Fibroblast of peridontal ligament (primary cell): ENCODE data around the gene RPS6KA4.

ENCODE experiments used
- DNase-seq: peaks from one replicate; pipeline ENCODE4 v3.0.0-alpha.2; 2010; ENCODE audit errors: extremely low read depth

Gene RPS6KA4

DNA sequence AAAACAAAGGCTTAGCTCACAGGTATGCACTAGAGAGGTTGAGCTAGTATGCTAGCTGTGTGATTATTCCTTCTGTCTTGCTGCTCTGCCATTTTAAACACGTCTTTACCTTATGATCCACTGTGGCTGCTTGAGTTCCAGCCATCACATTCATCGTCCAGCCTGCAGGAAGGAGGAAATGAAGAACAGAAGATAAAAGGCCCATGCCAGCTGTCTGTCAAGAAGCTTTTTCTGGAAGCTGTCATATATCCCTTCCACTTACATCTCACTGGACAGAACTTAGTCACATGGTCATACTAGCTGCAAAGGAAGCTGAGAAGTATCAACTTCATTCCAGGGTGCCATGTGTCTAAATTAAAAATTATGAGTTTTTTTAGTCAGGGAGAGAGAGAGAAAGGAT is 31.6 kb upstream of the RPS6KA4 start:
- no peak for DNase-seq

DNA sequence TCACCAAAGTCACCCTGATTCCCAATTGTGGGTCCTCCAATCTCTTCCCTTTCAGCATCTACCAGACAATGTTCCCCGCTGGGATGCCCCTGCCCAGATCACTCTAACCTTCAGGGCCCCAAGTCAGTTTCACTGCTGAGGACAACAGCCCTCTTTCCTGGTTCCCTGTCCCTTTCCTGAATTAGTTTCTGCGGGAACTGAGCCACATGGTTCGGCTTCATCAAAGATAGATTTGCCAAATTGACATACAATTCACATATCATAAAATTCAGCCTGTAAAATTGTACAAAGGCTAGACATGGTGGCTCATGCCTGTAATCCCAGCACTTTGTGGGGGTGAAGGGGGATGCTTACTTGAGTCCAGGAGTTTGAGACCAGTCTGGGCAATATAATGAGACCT is 31.0 kb upstream of the RPS6KA4 start:
- DNase-seq = no peak

DNA sequence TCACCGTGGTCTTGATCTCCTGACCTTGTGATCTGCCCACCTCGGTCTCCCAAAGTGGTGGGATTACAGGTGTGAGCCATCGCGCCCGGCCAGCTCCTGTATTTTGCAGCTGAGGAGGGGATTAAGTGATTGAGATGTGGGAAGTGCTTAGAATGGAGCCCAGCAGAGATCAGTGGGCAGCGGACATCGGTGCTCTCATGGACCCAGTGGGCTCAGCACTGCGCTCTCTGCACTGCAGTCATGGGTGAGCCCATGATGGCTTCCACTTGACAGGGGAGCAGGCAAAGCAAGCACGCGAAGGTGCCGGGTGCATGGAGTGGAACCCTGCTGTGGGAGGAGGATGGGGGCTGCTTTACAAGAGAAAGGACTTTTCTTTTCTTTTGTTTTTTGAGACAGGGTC is 28.1 kb upstream of the RPS6KA4 start:
- no peak for DNase-seq

GRCh38 chr11:64331569-64332371 is 27.2 kb upstream of the RPS6KA4 start:
- DNase-seq = peak; percentile 90

DNA sequence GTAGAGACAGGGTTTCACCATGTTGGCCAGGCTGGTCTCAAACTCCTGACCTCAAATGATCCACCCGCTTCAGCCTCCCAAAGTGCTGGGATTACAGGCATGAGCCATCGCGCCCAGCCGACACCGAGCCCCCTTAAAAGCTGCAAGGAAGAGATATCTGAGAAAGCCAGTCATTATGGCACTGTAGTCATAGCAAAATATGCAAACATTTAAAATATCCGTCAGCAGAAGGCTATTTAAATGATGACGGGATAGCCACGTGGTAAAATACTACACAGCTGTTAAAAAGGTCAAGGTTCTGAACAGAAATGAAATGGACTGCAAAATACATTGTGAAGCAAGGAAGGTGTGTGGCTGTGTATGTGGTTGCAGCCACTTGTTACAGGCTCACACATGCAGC is 25.4 kb upstream of the RPS6KA4 start:
- DNase-seq = no peak

- DNase-seq = peak; percentile 71
Observed at GRCh38 chr11:64334764-64335735, 23.9 kb upstream of the RPS6KA4 start.

DNA sequence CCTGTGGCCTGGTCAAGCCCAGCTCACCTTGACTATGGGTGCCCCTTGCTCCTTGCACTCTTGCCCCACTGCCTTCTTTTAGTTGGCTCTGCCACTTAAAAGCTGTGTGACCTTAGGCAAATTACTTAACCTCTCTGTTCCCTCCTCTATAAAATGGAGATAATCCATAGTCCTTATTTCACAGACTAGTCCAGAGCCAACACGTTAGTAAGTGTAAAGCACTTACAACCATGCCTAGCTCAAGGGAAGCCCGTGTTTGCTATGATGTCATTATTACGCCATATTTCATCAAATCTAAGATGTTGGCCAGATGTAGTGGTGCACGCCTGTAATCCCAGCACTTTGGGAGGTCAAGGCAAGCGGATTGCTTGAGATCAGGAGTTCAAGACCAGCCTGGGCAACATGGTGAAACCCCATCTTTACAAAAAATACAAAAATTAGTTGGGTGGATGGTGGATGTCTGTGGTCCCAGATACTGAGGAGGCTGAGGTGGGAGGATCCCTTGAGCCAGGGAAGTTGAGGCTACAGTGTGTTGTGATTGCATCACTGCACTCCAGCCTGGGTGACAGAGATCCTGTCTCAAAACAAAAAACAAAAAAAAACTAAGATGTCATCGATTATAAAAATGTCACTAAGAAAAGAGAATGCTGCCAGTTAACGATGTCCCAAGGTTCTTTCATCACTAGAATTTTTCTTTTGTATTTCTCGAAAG is 21.3 kb upstream of the RPS6KA4 start:
- DNase-seq = no peak

DNA sequence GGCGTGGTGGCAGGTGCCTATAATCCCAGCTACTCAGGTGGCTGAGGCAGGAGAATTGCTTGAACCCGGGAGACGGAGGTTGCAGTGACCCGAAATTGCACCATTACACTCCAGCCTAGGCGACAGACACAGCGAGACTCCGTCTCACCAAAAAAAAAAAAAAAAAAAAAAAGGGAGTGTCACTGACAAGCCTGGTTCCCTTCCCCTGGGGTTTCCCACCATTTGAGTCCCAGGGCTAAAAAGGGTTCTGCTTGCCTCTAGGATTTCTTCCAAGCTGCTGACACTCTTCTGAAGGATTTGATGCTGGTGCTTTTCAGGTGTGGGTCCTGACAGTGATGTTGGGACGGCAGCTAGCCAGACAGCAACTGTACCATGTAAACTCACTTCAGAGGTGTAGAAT is 20.2 kb upstream of the RPS6KA4 start:
- DNase-seq = no peak

- no peak for DNase-seq
Observed at GRCh38 chr11:64339286-64339685, 19.7 kb upstream of the RPS6KA4 start.

DNA sequence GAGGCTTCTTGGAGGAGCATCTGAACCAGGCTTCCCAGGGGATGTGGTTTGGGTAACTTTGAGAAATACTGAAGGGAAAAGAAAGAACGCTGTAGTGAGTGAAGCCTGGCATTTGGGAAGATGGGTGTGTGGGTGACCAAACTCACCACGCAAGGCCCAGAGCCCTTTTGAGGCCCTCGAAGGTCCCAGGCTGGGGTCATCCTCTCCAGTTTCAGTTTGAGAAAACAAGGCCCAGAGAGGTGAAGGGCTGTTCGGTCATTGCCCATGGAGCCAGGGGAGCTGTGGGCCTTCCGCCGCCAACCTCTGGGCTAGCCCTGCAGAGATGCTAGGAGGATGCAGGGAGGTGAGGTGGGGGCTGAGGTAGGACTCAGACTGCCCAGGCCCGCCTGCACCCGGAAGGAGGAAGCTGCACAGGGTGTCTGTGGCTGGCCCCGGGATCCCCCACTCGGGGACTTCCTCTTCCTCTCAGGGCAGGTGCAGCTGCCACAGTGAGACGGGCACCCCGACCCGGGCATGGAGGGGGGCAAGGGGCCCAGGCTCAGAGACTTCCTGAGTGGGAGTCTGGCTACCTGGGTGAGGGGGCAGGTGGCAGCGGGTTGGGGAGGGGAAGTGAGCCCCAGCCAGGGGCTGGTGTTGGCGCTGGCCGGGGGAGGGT is 19.1 kb upstream of the RPS6KA4 start, which contains the start of gene CCDC88B:
TSS of gene CCDC88B (plus strand) at position 451 of the 655 bp plus-strand sequence. CDS start at position 514, 63 bp downstream.
- no peak for DNase-seq

DNA sequence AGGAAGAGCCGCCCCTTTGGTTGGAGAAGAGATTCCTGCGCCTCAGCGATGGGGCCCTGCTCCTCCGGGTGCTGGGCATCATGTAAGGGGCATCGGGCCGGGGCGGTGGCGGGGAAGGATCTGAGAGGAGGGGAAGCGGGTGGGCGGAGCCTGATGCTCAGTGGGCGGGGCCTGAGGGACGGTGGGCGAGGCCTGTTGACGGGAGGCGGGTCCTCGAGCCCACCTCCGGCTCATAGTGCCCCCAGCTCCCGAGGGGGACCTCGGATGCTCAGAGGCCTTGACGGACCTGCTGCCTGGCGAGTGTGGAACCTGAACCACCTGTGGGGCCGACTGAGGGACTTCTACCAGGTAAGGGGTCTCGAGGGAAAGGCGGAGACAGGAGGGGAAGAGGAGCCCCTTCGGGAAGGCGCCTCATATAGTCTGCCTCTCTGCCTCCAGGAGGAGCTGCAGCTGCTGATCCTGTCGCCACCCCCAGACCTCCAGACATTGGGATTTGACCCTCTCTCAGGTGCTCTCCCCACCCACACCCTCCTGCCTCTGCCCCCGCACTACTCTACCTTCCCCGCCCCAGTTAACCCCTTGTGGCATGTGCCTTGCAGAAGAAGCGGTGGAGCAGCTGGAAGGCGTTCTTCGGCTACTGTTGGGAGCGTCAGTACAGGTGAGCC is 18.2 kb upstream of the RPS6KA4 start:
- DNase-seq = no peak

GRCh38 chr11:64341429-64341828 is 17.5 kb upstream of the RPS6KA4 start:
- no peak for DNase-seq

DNA sequence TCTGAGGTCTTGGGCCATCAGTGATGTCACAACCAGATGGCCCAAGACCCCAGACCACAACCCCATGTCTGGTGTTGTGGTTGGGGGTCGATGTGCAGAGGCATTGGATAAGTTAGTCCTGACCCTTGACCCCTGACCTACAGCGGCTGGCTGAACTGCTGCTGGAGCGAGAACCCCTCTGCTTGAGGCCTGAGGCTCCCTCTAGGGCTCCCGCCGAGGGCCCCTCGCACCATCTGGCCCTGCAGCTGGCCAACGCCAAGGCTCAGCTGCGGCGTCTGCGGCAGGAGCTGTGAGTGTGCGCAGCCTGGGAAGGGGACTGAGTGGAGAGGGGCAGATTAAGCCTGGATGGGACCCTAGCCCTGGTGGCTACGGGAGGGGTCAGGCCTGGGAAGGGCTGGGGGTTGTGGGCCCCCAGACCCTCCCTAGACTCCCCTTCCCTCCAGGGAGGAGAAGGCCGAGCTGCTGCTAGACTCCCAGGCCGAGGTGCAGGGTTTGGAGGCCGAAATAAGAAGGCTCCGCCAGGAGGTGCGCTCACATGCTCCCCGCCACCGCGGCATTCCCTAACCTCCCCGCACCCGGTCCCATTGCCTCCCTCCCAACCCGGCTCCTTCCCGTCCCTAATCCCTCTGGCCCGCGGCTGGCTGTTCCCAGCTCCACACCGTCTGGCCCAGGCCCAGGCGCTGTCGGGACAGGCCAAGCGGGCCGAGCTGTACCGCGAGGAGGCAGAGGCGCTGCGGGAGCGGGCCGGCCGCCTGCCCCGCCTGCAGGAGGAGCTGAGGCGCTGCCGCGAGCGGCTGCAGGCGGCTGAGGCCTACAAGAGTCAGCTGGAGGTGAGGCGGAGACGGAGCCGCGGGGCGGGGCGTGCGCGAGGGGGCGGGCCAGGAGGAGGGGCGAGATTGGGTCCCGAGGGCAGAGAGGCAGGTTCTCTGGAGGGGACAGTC is 16.8 kb upstream of the RPS6KA4 start:
- DNase-seq = peak; percentile 70

DNA sequence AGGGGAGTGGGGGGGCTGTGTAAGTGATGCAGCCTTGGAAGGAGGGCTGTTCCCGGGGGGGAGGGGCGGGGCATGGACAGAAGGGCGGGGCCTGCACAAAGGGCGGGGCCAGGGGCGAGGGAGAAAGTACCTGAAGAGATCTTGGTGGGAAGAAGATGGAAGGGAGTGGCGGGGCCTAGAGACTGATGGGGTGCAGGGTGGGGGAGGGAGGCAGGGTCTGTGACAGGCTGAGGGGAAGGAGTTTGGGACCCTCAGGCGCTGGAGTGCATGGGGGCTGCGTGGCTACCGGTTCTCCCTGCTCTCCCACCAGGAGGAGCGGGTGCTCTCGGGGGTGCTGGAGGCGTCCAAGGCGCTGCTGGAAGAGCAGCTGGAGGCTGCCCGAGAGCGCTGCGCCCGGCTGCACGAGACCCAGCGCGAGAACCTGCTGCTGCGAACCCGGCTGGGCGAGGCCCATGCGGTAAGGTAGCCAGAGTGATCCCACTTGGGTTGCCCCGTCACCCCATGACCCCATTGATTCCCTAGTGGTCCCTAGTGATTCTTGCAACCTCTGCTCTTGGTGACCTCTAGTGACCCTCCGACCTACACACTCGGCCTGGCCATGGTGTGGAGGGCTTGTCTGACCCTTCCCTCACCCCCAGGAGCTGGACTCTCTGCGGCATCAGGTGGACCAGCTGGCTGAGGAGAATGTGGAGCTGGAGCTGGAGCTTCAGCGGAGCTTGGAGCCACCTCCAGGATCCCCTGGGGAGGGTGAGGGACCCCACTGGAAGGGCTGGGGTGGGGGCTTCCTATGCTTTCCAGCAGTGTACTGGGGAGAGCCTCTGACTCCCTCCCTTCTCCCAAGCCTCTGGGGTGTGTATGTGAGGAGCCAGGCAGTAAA is 15.9 kb upstream of the RPS6KA4 start:
- DNase-seq = no peak

DNA sequence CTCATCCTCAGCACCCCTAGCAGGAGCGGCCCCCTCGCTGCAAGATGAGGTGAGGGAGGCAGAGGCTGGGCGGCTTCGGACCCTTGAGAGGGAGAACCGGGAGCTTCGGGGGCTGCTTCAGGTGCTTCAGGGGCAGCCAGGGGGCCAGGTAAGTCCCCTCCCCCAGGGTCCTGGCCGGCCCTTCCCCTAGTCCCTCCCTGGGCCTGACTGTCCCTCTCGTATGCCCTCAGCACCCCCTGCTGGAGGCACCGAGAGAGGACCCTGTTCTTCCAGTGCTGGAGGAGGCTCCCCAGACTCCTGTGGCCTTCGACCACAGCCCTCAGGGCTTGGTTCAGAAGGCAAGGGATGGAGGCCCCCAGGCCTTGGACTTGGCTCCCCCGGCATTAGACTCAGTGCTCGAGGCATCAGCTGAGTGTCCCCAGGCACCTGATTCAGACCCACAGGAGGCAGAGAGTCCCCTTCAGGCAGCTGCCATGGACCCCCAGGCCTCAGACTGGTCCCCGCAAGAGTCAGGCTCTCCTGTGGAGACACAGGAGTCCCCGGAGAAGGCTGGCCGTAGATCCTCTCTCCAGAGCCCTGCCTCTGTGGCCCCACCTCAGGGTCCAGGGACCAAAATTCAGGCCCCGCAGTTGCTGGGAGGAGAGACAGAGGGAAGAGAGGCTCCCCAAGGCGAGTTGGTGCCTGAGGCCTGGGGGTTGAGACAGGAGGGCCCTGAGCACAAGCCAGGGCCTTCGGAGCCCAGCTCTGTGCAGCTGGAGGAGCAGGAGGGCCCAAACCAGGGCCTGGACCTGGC is 15.0 kb upstream of the RPS6KA4 start:
- no peak for DNase-seq

DNA sequence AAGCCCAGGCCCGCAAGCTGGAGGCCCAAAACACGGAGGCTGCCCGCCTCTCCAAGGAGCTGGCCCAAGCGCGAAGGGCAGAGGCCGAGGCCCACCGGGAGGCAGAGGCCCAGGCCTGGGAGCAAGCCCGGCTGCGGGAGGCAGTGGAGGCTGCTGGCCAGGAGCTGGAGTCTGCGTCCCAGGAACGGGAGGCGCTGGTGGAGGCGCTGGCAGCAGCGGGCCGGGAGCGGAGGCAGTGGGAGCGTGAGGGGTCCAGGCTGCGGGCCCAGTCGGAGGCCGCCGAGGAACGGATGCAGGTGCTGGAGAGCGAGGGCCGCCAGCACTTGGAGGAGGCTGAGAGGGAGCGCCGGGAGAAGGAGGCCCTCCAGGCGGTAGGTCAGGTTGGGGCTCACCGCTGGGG is 14.2 kb upstream of the RPS6KA4 start:
- no peak for DNase-seq

DNA sequence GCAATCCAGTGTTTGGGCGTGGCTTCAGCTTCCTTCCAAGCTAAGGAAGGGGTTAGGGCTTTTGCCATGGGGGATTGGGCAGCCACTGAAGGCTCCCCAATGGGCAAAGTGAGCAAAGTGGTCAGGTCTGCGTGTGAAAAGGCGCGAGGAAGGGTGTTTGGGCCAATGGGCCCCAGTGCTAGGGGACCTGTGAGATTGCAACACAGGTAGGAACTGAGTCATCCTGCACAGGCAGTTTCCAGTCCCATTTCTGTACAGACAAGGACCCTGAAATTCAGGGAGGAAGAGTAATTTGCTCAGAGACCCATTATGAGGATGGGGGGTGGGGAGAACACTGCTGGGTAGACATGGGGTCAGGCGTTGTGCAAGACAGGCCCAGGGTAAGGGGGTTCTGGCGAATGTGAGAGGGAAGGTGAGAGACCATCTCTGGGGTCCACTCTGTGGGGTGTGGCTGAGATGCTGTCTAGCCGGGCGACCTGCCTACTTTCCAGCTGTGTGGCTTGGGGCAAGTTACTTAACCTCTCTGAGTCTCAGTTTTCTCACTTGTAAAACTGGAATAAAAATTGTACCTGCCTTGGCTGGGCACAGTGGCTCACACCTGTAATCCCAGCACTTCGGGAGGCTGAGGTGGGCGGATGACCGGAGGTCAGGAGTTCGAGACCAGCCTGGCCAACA is 11.6 kb upstream of the RPS6KA4 start:
- DNase-seq = no peak
